Astrocyte of the hippocampus (primary cell): ENCODE measurements around the gene UNC119.
A peak's percentile ranks its signal among the peaks of the same experiment; 100 is the strongest.

Experiments used
- DNase-seq: peaks from one replicate; pipeline ENCODE4 v3.0.0; 2011; ENCODE audit warnings: low read depth, low spot score

Gene UNC119

GRCh38 chr17:28544402-28545140 is 7.9 kb downstream of the UNC119 start:
- no peak for DNase-seq

- DNase-seq, result no peak
Measured at GRCh38 chr17:28541439-28541838, 11.0 kb downstream of the UNC119 start.

GRCh38 chr17:28540231-28540630 is 12.2 kb downstream of the UNC119 start:
- no peak for DNase-seq

- DNase-seq, result no peak
Measured at GRCh38 chr17:28538296-28538895, 14.0 kb downstream of the UNC119 start.

GRCh38 chr17:28537219-28537610 is 15.2 kb downstream of the UNC119 start:
- DNase-seq, result no peak

GRCh38 chr17:28536532-28537218 is 15.7 kb downstream of the UNC119 start:
- DNase-seq, result no peak

- no peak for DNase-seq
Measured at GRCh38 chr17:28534740-28535375, 17.6 kb downstream of the UNC119 start.

GRCh38 chr17:28533091-28533807 is 19.2 kb downstream of the UNC119 start:
- no peak for DNase-seq

GRCh38 chr17:28532050-28532960 is 20.1 kb downstream of the UNC119 start:
- no peak for DNase-seq

- no peak for DNase-seq
Measured at GRCh38 chr17:28530926-28531325, 21.5 kb downstream of the UNC119 start.

- no peak for DNase-seq
Measured at GRCh38 chr17:28530250-28530649, 22.2 kb downstream of the UNC119 start.

- no peak for DNase-seq
Measured at GRCh38 chr17:28529013-28529400, 23.4 kb downstream of the UNC119 start.

GRCh38 chr17:28528327-28529012 is 24.0 kb downstream of the UNC119 start:
- no peak for DNase-seq

GRCh38 chr17:28527859-28528258 is 24.6 kb downstream of the UNC119 start:
- DNase-seq, result no peak

GRCh38 chr17:28527181-28527681 is 25.2 kb downstream of the UNC119 start:
- DNase-seq, result no peak

- DNase-seq, result no peak
Measured at GRCh38 chr17:28526381-28526780, 26.0 kb downstream of the UNC119 start.

- peak; percentile 92 for DNase-seq
Measured at GRCh38 chr17:28524476-28525424, 27.7 kb downstream of the UNC119 start.

- DNase-seq, result no peak
Measured at GRCh38 chr17:28523876-28524275, 28.5 kb downstream of the UNC119 start.

- no peak for DNase-seq
Measured at GRCh38 chr17:28523186-28523585, 29.2 kb downstream of the UNC119 start.
